MM.1S (cell line): Measurements from ENCODE around the gene SCYGR1.
A peak's percentile ranks its signal among the peaks of the same experiment; 100 is the strongest.

Experiments
- DNase-seq: peaks from one replicate; pipeline ENCODE4 v3.0.0-alpha.2; 2015
- H2AFZ ChIP-seq: fragments of 300-600 bp; sonication (generic); 2 replicates; pipeline ENCODE4 v1.6.0; 2016; ENCODE audit warnings: antibody characterized with exemption, low read length
- H3F3A ChIP-seq: fragments of 300-600 bp; sonication (generic); 2 replicates; pipeline ENCODE4 v1.6.1; 2016; ENCODE audit warnings: mild to moderate bottlenecking, antibody characterized with exemption, low read length, moderate library complexity, mixed read lengths; ENCODE audit not compliant: insufficient read depth
- H3K27ac ChIP-seq: fragments of 300-600 bp; sonication (generic); 2 replicates; pipeline ENCODE4 v1.5.1; 2016; ENCODE audit warnings: mild to moderate bottlenecking, low read length
- H3K27me3 ChIP-seq: fragments of 300-600 bp; sonication (generic); replicated peaks from 2 replicates; pipeline ENCODE4 v1.6.0; 2016; ENCODE audit warnings: low read length; ENCODE audit not compliant: insufficient read depth
- H3K36me3 ChIP-seq: fragments of 300-600 bp; sonication (generic); replicated peaks from 2 replicates; pipeline ENCODE4 v1.6.1; 2016; ENCODE audit warnings: mild to moderate bottlenecking, low read length, mixed read lengths; ENCODE audit not compliant: insufficient read depth
- H3K4me1 ChIP-seq: fragments of 300-600 bp; sonication (generic); 2 replicates; pipeline ENCODE4 v1.6.1; 2016; ENCODE audit warnings: low read length, mixed read lengths
- H3K4me2 ChIP-seq: fragments of 300-600 bp; sonication (generic); 2 replicates; pipeline ENCODE4 v1.6.0; 2016; ENCODE audit warnings: low read depth, low read length
- H3K4me3 ChIP-seq: fragments of 300-600 bp; sonication (generic); 2 replicates; pipeline ENCODE4 v1.5.1; 2016; ENCODE audit warnings: low read length, mixed read lengths
- H3K79me2 ChIP-seq: fragments of 300-600 bp; sonication (generic); 2 replicates; pipeline ENCODE4 v1.6.1; 2016; ENCODE audit warnings: mixed run types, low read length, mixed read lengths
- H3K9ac ChIP-seq: fragments of 300-600 bp; sonication (generic); 2 replicates; pipeline ENCODE4 v1.6.1; 2016; ENCODE audit warnings: low read length, mixed read lengths
- H3K9me2 ChIP-seq: fragments of 300-600 bp; sonication (generic); replicated peaks from 2 replicates; pipeline ENCODE4 v1.6.1; 2016; ENCODE audit warnings: mild to moderate bottlenecking, low read length, mixed read lengths; ENCODE audit not compliant: insufficient read depth
- H3K9me3 ChIP-seq: fragments of 300-600 bp; sonication (generic); replicated peaks from 2 replicates; pipeline ENCODE4 v1.6.1; 2016; ENCODE audit warnings: mild to moderate bottlenecking, low read length, mixed read lengths; ENCODE audit not compliant: insufficient read depth
- H4K20me1 ChIP-seq: fragments of 300-600 bp; sonication (generic); 2 replicates; pipeline ENCODE4 v1.6.1; 2016; ENCODE audit warnings: mild to moderate bottlenecking, low read length, moderate library complexity, mixed read lengths; ENCODE audit not compliant: insufficient read depth
- CTCF ChIP-seq: fragments of 300-600 bp; sonication (generic); IDR thresholded peaks from 2 replicates; pipeline ENCODE4 v1.5.1; 2016; ENCODE audit warnings: antibody characterized with exemption, low read length, mixed read lengths
- EZH2 ChIP-seq: fragments of 300-600 bp; sonication (generic); optimal IDR thresholded peaks from 2 replicates; pipeline ENCODE3; 2017; ENCODE audit warnings: low read depth, mild to moderate bottlenecking, antibody characterized with exemption, low read length, mixed read lengths
- EZH2phosphoT487 ChIP-seq: fragments of 300-600 bp; sonication (generic); IDR thresholded peaks from 2 replicates; pipeline ENCODE4 v1.6.1; 2018; ENCODE audit warnings: antibody characterized with exemption, low read length

Gene SCYGR1

GRCh38 chr2:227406177-227407031 lies 18.7 kb upstream of the SCYGR1 start:
- Histone ChIP-seq H3K9ac (no peak overlapping the region; the same call in 1 of the 2 replicates), H3F3A (peaks cover 15% of the 10 kb centered on the region), H4K20me1 (no peaks in the 10 kb centered on the region), H3K4me1 (peaks cover 26% of the 10 kb centered on the region), H3K79me2 (no peaks in the 10 kb centered on the region), H3K4me3 (no peak overlapping the region), H2AFZ (peak overlapping the region; percentile 21), H3K27me3 (no peaks in the 10 kb centered on the region), H3K9me3 (no peaks in the 10 kb centered on the region), H3K9me2 (no peaks in the 10 kb centered on the region), H3K27ac (no peak overlapping the region), H3K36me3 (no peaks in the 10 kb centered on the region), H3K4me2 (peak overlapping the region; percentile 29; the same call in 1 of the 2 replicates)
- TF ChIP-seq CTCF, result peak; percentile 91
- TF ChIP-seq EZH2, result no peak
- peak; percentile 61 for DNase-seq

- no peak overlapping the region for H2AFZ ChIP-seq
- no peak for DNase-seq
- H3K9me2 ChIP-seq, result no peaks in the 10 kb centered on the region
- no peaks in the 10 kb centered on the region for H3K79me2 ChIP-seq
- H3K4me1 ChIP-seq, result peaks cover 14% of the 10 kb centered on the region
- no peak overlapping the region for H3K4me3 ChIP-seq
- no peaks in the 10 kb centered on the region for H4K20me1 ChIP-seq
- no peaks in the 10 kb centered on the region for H3F3A ChIP-seq
- H3K9ac ChIP-seq, result no peak overlapping the region
- H3K27ac ChIP-seq, result no peak overlapping the region
- H3K27me3 ChIP-seq, result no peaks in the 10 kb centered on the region
- H3K9me3 ChIP-seq, result no peaks in the 10 kb centered on the region
- H3K4me2 ChIP-seq, result no peak overlapping the region
- no peaks in the 10 kb centered on the region for H3K36me3 ChIP-seq
- TF ChIP-seq CTCF (no peak), EZH2 (no peak), EZH2phosphoT487 (no peak)
Measured at GRCh38 chr2:227404585-227405271, 17.0 kb upstream of the SCYGR1 start.

- H3K79me2 ChIP-seq, result no peaks in the 10 kb centered on the region
- H3K4me1 ChIP-seq, result peaks cover 14% of the 10 kb centered on the region
- DNase-seq, result no peak
- H3K9ac ChIP-seq, result no peak overlapping the region
- H4K20me1 ChIP-seq, result no peaks in the 10 kb centered on the region
- TF ChIP-seq CTCF, result no peak
- TF ChIP-seq EZH2phosphoT487, result no peak
- no peak for TF ChIP-seq EZH2
- H3K27ac ChIP-seq, result no peak overlapping the region
- H3K9me2 ChIP-seq, result no peaks in the 10 kb centered on the region
- H3F3A ChIP-seq, result no peaks in the 10 kb centered on the region
- no peak overlapping the region for H2AFZ ChIP-seq
- no peak overlapping the region for H3K4me3 ChIP-seq
- no peaks in the 10 kb centered on the region for H3K27me3 ChIP-seq
- H3K4me2 ChIP-seq, result no peak overlapping the region
- no peaks in the 10 kb centered on the region for H3K9me3 ChIP-seq
- no peaks in the 10 kb centered on the region for H3K36me3 ChIP-seq
Measured at GRCh38 chr2:227402959-227403358, 15.2 kb upstream of the SCYGR1 start.
